WTC11 (cell line): ENCODE data around the gene CDKN2AIP. TPM values are rescaled to one million over a fixed set of nuclear protein-coding genes. Genes with fewer than 3 reads are reported as not detected.
A peak's percentile ranks its signal among the peaks of the same experiment; 100 is the strongest.

Experiments
- AR ChIP-seq: fragments of 250-450 bp; sonication (Bioruptor Pico); IDR thresholded peaks from 2 replicates; pipeline ENCODE4 v1.9.0; 2021; ENCODE audit warnings: mild to moderate bottlenecking
- CDX4 ChIP-seq: fragments of 250-450 bp; sonication (Bioruptor Pico); IDR thresholded peaks from 2 replicates; pipeline ENCODE4 v1.9.0; 2021; ENCODE audit warnings: moderate library complexity, mild to moderate bottlenecking, inconsistent platforms, borderline replicate concordance
- FOXJ3 ChIP-seq: sonication (generic); formaldehyde crosslinking; IDR thresholded peaks from 2 replicates; pipeline ENCODE4 v1.9.0; 2021; ENCODE audit warnings: missing genetic modification reagents, mild to moderate bottlenecking, borderline replicate concordance
- FOXK1 ChIP-seq: sonication (generic); formaldehyde crosslinking; IDR thresholded peaks from 2 replicates; pipeline ENCODE4 v1.8.0; 2022; ENCODE audit warnings: mild to moderate bottlenecking, moderate library complexity, missing genetic modification reagents
- GABPB1 ChIP-seq: sonication (generic); formaldehyde crosslinking; IDR thresholded peaks from 2 replicates; pipeline ENCODE4 v1.8.1; 2023; ENCODE audit warnings: mild to moderate bottlenecking, missing genetic modification reagents
- IRF1 ChIP-seq: sonication (generic); formaldehyde crosslinking; IDR thresholded peaks from 2 replicates; pipeline ENCODE4 v1.8.0; 2023; ENCODE audit warnings: missing genetic modification reagents
- KAT7 ChIP-seq: sonication (generic); formaldehyde crosslinking; IDR thresholded peaks from 2 replicates; pipeline ENCODE4 v1.8.1; 2023; ENCODE audit warnings: missing genetic modification reagents, mild to moderate bottlenecking, borderline replicate concordance
- MAX ChIP-seq: sonication (generic); formaldehyde crosslinking; IDR thresholded peaks from 2 replicates; pipeline ENCODE4 v1.8.0; 2022; ENCODE audit warnings: mild to moderate bottlenecking, missing genetic modification reagents
- MXD4 ChIP-seq: fragments of 250-450 bp; sonication (Bioruptor Pico); IDR thresholded peaks from 2 replicates; pipeline ENCODE4 v1.8.0; 2021; ENCODE audit warnings: mild to moderate bottlenecking, moderate library complexity, borderline replicate concordance
- MYBL2 ChIP-seq: sonication (generic); formaldehyde crosslinking; IDR thresholded peaks from 2 replicates; pipeline ENCODE4 v1.8.1; 2023; ENCODE audit warnings: mild to moderate bottlenecking, moderate library complexity, missing genetic modification reagents
- NR3C1 ChIP-seq: sonication (generic); formaldehyde crosslinking; conservative IDR thresholded peaks from 2 replicates; pipeline ENCODE4 v1.8.1; 2023; ENCODE audit warnings: low read depth, mild to moderate bottlenecking, missing genetic modification reagents
- SOX15 ChIP-seq: fragments of 250-450 bp; sonication (Bioruptor Pico); IDR thresholded peaks from 2 replicates; pipeline ENCODE4 v1.9.0; 2021; ENCODE audit warnings: mild to moderate bottlenecking
- SP1 ChIP-seq: sonication (generic); formaldehyde crosslinking; conservative IDR thresholded peaks from 2 replicates; pipeline ENCODE4 v1.8.1; 2022; ENCODE audit warnings: missing genetic modification reagents
- ZNF138 ChIP-seq: sonication (generic); formaldehyde crosslinking; conservative IDR thresholded peaks from 2 replicates; pipeline ENCODE4 v1.8.1; 2022; ENCODE audit warnings: mild to moderate bottlenecking, moderate library complexity, missing genetic modification reagents
- ZNF219 ChIP-seq: sonication (generic); formaldehyde crosslinking; IDR thresholded peaks from 2 replicates; pipeline ENCODE4 v1.8.0; 2023; ENCODE audit warnings: missing genetic modification reagents, mild to moderate bottlenecking, borderline replicate concordance
- ZNF396 ChIP-seq: fragments of 250-450 bp; sonication (Bioruptor Pico); IDR thresholded peaks from 2 replicates; pipeline ENCODE4 v1.8.0; 2021; ENCODE audit warnings: mild to moderate bottlenecking, moderate library complexity, borderline replicate concordance
- ZNF416 ChIP-seq: fragments of 250-450 bp; sonication (Bioruptor Pico); IDR thresholded peaks from 2 replicates; pipeline ENCODE4 v1.9.0; 2021; ENCODE audit warnings: mild to moderate bottlenecking, inconsistent platforms
- ZNF423 ChIP-seq: fragments of 250-450 bp; sonication (Bioruptor Pico); IDR thresholded peaks from 2 replicates; pipeline ENCODE4 v2.1.2; 2022; ENCODE audit warnings: mild to moderate bottlenecking, moderate library complexity
- ZNF512 ChIP-seq: sonication (generic); formaldehyde crosslinking; IDR thresholded peaks from 2 replicates; pipeline ENCODE4 v1.8.1; 2022; ENCODE audit warnings: missing genetic modification reagents, borderline replicate concordance
- ZSCAN18 ChIP-seq: fragments of 250-450 bp; sonication (Bioruptor Pico); IDR thresholded peaks from 2 replicates; pipeline ENCODE4 v2.1.2; 2022; ENCODE audit warnings: mild to moderate bottlenecking, moderate library complexity
- total RNA-seq: library from RNA; stranded (reverse); gene quantifications from 3 replicates; pipeline ENCODE4 v1.2.3, GENCODE V29; 2021

Gene CDKN2AIP
- total RNA-seq, 1 experiment from 2014 or later: 13.7 TPM

- TF ChIP-seq ZNF512 (no peak), MXD4 (CRISPR knock-in tag) (no peak), SOX15 (CRISPR knock-in tag) (no peak), ZNF219 (CRISPR knock-in tag) (peak; percentile 83; the same call in 1 of the 2 replicates), ZNF423 (CRISPR knock-in tag) (peak; percentile 71), MAX (CRISPR knock-in tag) (no peak), AR (no peak), MYBL2 (CRISPR knock-in tag) (peak; percentile 71; the same call in 1 of the 2 replicates), FOXK1 (CRISPR knock-in tag) (0 out of 2 replicates have a peak, but pooled peaks have one; percentile 62), NR3C1 (CRISPR knock-in tag) (peak; percentile 40; the same call in 1 of the 2 replicates), CDX4 (CRISPR knock-in tag) (no peak), SP1 (CRISPR knock-in tag) (peak; percentile 90), GABPB1 (CRISPR knock-in tag) (no peak; the same call in 1 of the 2 replicates), ZNF416 (CRISPR knock-in tag) (no peak), FOXJ3 (no peak), IRF1 (CRISPR knock-in tag) (no peak), KAT7 (CRISPR knock-in tag) (peak; percentile 69; the same call in 1 of the 2 replicates), ZSCAN18 (CRISPR knock-in tag) (no peak), ZNF396 (no peak), ZNF138 (0 out of 2 replicates have a peak, but pooled peaks have one; percentile 23)
Observed at GRCh38 chr4:183444214-183445096, at the start of gene CDKN2AIP (continued).
